Right lung (tissue), 5 donors: ENCODE results near the gene PAN2. TPM values are rescaled to one million over a fixed set of nuclear protein-coding genes. Genes with fewer than 3 reads are reported as not detected.
A peak's percentile ranks its signal among the peaks of the same experiment; 100 is the strongest.

ENCODE experiments used
- DNase-seq, 2 donors: peaks; one replicate each; pipeline ENCODE4 v3.0.0-alpha.2; 2013
- polyA plus RNA-seq, 5 donors: library from polyadenylated mRNA; unstranded; fragments of 120-200 nt; gene quantifications; one replicate each; pipeline versions ENCODE4 v1.2.1 to v1.2.3, GENCODE V29; 2013; ENCODE audit warnings: inconsistent platforms in 1 of 5, low replicate concordance in 1 of 5; ENCODE audit not compliant: insufficient read length in 5 of 5, insufficient read depth in 1 of 5

PAN2 gene
- polyA plus RNA-seq, 5 donors = 64.8 to 96.1 (median 78.4) TPM

DNA sequence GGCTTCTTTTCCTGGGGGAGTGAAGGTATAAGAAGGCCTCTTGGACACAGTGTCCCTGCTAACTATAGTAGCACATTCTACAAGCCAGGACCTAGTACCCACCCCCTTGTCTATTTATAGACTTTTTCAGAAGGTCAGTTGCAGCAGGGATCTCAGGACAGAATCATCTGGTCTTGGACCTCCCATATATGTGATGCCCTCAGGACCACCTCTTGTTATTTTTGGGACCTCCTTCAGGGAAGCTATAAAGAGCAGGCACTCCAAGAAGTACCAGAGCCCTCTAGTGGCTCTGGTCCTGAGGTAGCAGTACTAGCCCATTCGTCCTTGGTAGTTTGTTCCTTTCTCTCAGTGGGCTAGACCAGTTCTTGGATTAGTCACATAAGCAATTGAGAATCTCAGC lies 62.8 kb downstream of the PAN2 start:
- no peak for DNase-seq

DNA sequence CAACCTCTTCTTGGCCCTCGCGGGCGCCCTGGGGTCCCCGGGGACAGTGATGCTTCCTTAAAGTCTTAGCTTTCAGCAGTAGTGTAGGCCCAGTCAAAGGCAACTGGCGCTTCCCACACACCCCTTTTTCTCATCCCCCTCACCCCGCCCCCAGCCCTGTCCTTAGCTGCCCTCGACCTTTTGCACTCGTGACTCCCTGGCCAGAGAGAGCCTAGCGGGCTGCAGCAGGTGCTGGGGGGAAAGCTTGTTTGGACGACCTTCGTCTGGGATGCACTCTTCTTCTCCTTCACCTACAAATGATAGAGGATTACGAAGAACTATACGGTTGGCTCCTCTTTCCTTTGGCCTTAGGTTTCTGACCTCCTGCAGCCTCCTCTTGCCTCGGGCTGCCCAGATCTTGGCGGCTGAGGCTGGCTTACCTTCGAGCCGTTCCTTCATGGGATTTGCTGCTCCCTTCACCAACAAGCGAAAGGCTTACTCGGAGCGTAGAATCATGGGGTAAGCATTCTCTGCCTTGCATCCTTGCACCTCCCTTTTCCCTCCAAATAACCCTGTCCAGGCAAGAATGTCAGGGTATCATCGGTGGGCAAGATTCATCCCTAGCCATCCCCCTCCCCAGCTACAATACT lies 66.2 kb downstream of the PAN2 start:
- no peak for DNase-seq

DNA sequence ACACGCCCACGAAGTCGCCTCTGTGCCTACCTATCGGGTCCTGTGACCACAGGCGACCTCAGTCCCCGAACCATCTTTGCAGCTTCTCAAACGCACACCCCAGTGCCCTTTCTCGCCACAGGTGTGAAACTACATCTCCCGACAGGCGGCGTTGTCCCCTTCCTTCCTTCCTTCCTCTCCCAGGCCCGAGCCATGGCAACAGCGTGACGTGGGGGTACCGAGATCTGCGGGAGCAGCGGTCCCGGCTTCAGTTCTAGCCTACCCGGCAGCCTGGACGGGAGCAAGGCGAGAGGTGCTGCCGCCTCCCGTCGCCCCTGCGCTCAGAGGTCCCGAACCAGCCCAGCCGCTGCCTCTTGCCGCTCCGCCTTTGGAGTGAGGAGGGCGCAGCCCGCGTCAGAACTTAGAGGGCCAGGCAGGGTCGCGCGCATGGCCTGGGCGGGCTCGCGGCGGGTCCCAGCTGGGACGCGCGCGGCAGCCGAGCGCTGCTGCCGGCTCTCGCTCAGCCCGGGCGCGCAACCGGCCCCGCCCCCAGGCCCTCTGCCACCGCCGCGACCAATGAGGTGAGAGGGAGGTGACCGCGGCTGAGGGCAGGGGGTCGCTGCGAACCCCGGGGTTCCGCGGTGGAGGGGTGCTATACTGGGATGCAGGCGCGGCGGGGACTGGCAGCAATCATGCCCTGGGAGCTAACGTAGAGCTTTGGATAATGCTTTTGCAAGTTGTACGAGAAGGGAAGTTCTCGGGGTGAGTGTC lies 66.9 kb downstream of the PAN2 start, which contains the start of gene COQ10A:
Gene COQ10A (plus strand): TSS at position 250 of the 750 bp plus-strand sequence. CDS start 177 bp downstream, at position 427.
- peak; percentile 88 to 89 for DNase-seq

Other genes starting within 250 kb of the PAN2 start
- 100 to 1,000 TPM; 118 to 168 (median 134) TPM for gene PA2G4, start 229.4 kb downstream of the PAN2 start, polyA plus RNA-seq
- 1,000 to 10,000 TPM; 6,129 to 8,482 (median 6,371) TPM for gene RPL41, start 217.4 kb downstream of the PAN2 start, polyA plus RNA-seq
- 1 to 10 TPM; 5.1 to 6.8 (median 6.2) TPM for gene ZC3H10, start 215.7 kb downstream of the PAN2 start, polyA plus RNA-seq
- 10 to 100 TPM; 74.3 to 90.6 (median 81.1) TPM for gene ESYT1, start 205.7 kb downstream of the PAN2 start, polyA plus RNA-seq
- gene MYL6B, start 181.4 kb downstream of the PAN2 start, polyA plus RNA-seq = 100 to 1,000 TPM; 162 to 215 (median 172) TPM
- gene MYL6, start 175.6 kb downstream of the PAN2 start, polyA plus RNA-seq = 1,000 to 10,000 TPM; 1,819 to 2,542 (median 2,207) TPM
- gene SMARCC2, start 144.5 kb downstream of the PAN2 start, polyA plus RNA-seq = 100 to 1,000 TPM in 4 of 5 donors, 10 to 100 TPM in 1; 90.6 to 124 (median 119) TPM
- 10 to 100 TPM; 37.6 to 44.8 (median 38.4) TPM for gene RNF41, start 112.1 kb downstream of the PAN2 start, polyA plus RNA-seq
- 10 to 100 TPM; 24.6 to 31.3 (median 25.6) TPM for gene NABP2, start 109.7 kb downstream of the PAN2 start, polyA plus RNA-seq
- gene SLC39A5, start 103.9 kb downstream of the PAN2 start, polyA plus RNA-seq = 1 to 10 TPM; 2.6 to 5.6 (median 4.8) TPM
- gene ANKRD52, start 75.6 kb downstream of the PAN2 start, polyA plus RNA-seq = 10 to 100 TPM; 21.9 to 32.1 (median 30.9) TPM
- gene COQ10A, start 67.1 kb downstream of the PAN2 start, polyA plus RNA-seq = 10 to 100 TPM; 15.3 to 17.9 (median 15.8) TPM
- gene CS, start 33.7 kb downstream of the PAN2 start, polyA plus RNA-seq = 100 to 1,000 TPM; 148 to 181 (median 158) TPM
- gene CNPY2, start 18.0 kb downstream of the PAN2 start, polyA plus RNA-seq = 100 to 1,000 TPM; 128 to 155 (median 136) TPM
- 1 to 10 TPM in 1 of 5 donors, under 1 TPM in 4; 0.64 to 1.1 (median 0.81) TPM for gene IL23A, start 4.9 kb upstream of the PAN2 start, polyA plus RNA-seq
- 100 to 1,000 TPM; 120 to 174 (median 144) TPM for gene STAT2, start 26.1 kb upstream of the PAN2 start, polyA plus RNA-seq
- under 1 TPM in 2 of 5 donors, not detected in 3; 0.10 to 0.15 TPM for gene APOF, start 28.9 kb upstream of the PAN2 start, polyA plus RNA-seq
- gene TIMELESS, start 115.4 kb upstream of the PAN2 start, polyA plus RNA-seq = 10 to 100 TPM; 26.5 to 35.6 (median 31.1) TPM
- gene MIP, start 120.7 kb upstream of the PAN2 start, polyA plus RNA-seq = under 1 TPM in 2 of 5 donors, not detected in 3; 0.15 TPM
- 1 to 10 TPM; 4.0 to 5.8 (median 5.1) TPM for gene SPRYD4, start 134.6 kb upstream of the PAN2 start, polyA plus RNA-seq
- gene GLS2, start 154.2 kb upstream of the PAN2 start, polyA plus RNA-seq = 1 to 10 TPM; 2.0 to 4.6 (median 2.9) TPM
- 10 to 100 TPM; 35.3 to 88.3 (median 73.0) TPM for gene RBMS2, start 187.8 kb upstream of the PAN2 start, polyA plus RNA-seq